ENCODE measurements around the gene GPRASP1.
"Not testable (repeated sequence)": the region's sequence is repeated elsewhere in the genome, so short reads cannot be mapped to it uniquely, and the experiment has no call there.

GPRASP1 gene

GRCh38 chrX:102651242-102652011 is at the start of gene GPRASP1:
TSS of gene GPRASP1 (plus strand) at chrX:102651483. CDS start at chrX:102653914, 2,431 bp downstream.
- no peak for DNase-seq

- no peak for DNase-seq
These were observed 47.0 kb upstream of the GPRASP1 start for GRCh38 chrX:102604327-102604726.

- no peak for DNase-seq
These were observed 45.2 kb upstream of the GPRASP1 start for GRCh38 chrX:102606115-102606514.

- DNase-seq, result no peak
These were observed 40.4 kb upstream of the GPRASP1 start for GRCh38 chrX:102610905-102611304.

- DNase-seq, result no peak
These were observed 27.2 kb upstream of the GPRASP1 start for GRCh38 chrX:102624105-102624504.

- DNase-seq, result no peak
These were observed 23.6 kb upstream of the GPRASP1 start for GRCh38 chrX:102627640-102628039.

GRCh38 chrX:102637561-102637960 is 13.7 kb upstream of the GPRASP1 start:
- DNase-seq, result no peak

GRCh38 chrX:102650903-102651241 is 411 bp upstream of the GPRASP1 start:
- no peak for DNase-seq

- peak; percentile 5 for DNase-seq
These were observed 877 bp downstream of the GPRASP1 start for GRCh38 chrX:102652031-102652688.

- DNase-seq, result no peak
These were observed 3.4 kb downstream of the GPRASP1 start for GRCh38 chrX:102654696-102655095.

GRCh38 chrX:102658556-102658955 is 7.3 kb downstream of the GPRASP1 start:
- no peak for DNase-seq

- DNase-seq, result peak; percentile 5
These were observed 8.8 kb downstream of the GPRASP1 start for GRCh38 chrX:102659790-102660757.

- not testable (repeated sequence) for DNase-seq
These were observed 12.5 kb downstream of the GPRASP1 start for GRCh38 chrX:102663820-102664219.

GRCh38 chrX:102667034-102667433 is 15.8 kb downstream of the GPRASP1 start:
- not testable (repeated sequence) for DNase-seq

GRCh38 chrX:102669526-102669925 is 18.2 kb downstream of the GPRASP1 start:
- DNase-seq, result no peak

- no peak for DNase-seq
These were observed 21.6 kb downstream of the GPRASP1 start for GRCh38 chrX:102672856-102673255.

GRCh38 chrX:102677479-102677878 is 26.2 kb downstream of the GPRASP1 start:
- not testable (repeated sequence) for DNase-seq

GRCh38 chrX:102684772-102685520 is 33.7 kb downstream of the GPRASP1 start:
- DNase-seq, result no peak

GRCh38 chrX:102694749-102695148 is 43.5 kb downstream of the GPRASP1 start:
- no peak for DNase-seq

GRCh38 chrX:102696306-102696705 is 45.0 kb downstream of the GPRASP1 start:
- no peak for DNase-seq

- DNase-seq, result no peak
These were observed 46.2 kb downstream of the GPRASP1 start for GRCh38 chrX:102697494-102697893.
